T-helper 1 cell (primary cell): ENCODE results near the gene PYROXD2.
A peak's percentile ranks its signal among the peaks of the same experiment; 100 is the strongest.

ENCODE experiments used
- DNase-seq, 5 donors: peaks; one replicate each; pipeline ENCODE4 v3.0.0-alpha.2; 2012 to 2020

Gene PYROXD2

DNA sequence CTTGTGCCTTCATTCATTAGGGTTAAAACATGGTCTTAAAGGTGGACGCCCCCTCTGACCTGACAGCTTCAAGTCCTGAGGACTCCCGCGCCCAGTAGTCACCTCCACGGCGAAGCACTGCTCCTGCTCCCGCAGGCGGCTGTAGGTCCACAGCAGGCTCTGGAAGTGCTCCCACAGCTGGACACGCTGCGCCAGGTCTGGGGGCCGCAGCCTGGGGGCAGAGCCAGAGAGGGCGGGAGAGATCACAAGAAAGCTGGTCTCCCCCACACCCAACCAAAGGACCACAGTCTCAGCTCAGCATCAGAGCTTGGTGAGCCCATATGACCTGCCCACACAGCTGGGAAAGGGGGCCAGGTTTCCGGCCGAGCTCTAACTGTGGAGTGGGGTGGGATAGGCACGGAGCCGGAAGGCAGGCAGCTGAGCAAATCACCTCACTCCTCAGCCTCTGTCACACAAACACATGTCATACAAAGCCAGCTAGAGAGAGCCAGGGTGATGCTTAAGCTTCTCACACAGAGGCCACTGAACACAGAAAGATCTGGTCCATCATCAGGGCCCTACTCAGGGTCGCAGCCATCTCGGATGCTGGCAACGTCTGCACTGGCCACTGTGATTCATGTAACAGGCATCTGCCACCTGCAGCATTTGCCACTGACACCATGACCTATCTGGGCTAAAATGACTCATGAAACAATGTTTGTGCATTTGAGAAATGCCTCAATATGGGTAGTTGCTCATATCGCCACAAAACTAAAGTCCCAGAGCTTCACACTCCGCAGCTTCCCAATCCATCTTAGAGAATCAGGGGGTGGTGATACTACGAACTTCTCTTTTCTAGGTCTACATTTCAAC lies 19.1 kb upstream of the PYROXD2 start:
- no peak for DNase-seq

DNA sequence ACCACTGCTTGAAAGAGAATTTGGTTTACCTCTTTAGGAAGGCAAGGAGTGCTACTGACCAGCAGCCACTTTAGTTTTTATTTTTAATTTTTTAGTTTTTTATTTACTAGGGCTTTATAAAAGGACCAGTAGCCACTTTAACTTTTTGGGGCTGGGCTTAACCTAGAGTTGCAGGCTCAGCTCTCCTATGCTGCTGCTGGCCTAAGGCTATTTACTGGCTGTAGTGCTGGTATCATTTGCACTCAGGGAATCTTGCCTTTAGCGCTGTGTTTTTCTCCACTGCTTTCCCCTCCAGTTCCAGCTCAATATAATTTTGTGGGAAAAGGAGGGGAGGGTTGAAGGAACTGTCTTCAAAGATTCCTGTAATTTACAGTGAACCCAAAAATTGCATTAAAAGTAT lies 18.4 kb upstream of the PYROXD2 start:
- DNase-seq: no peak

DNA sequence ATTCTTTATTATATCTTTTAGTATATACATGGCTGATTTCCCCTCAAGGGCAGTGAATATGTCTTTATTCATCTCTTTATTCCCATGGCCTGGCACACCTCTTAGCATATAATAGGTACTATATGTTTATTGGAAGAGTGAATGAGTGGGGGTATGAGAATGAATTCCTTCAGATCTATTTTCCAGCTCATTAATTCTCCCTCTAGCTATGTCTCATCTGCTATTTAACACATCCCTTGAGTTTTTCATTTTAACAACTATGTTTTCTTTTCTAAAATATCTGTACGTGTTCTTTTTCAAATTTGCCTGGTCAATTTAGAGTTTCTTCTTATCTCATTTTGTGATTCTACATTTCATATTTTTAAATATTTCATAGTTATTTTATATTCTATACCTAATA lies 17.3 kb upstream of the PYROXD2 start:
- no peak for DNase-seq

DNA sequence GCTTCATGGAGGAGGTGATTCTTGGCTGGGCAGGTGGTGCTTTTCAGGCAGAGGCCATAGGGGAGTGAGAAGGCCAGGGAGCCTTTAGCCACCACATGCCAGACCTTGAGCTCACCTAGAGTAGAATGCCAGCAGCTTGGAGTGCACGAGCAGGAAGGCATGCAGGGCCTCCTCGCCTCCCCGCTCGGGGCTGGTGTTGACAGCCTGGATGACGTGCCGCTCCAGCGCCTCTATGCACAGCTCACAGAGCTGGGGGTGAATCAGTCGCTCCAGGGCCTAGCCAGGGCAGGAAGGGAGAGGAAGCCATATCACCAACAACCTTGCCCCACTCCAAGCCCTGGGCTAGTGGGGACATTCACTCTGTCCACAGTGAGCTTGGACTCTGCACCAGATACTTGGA lies 16.0 kb upstream of the PYROXD2 start:
- DNase-seq: no peak

DNA sequence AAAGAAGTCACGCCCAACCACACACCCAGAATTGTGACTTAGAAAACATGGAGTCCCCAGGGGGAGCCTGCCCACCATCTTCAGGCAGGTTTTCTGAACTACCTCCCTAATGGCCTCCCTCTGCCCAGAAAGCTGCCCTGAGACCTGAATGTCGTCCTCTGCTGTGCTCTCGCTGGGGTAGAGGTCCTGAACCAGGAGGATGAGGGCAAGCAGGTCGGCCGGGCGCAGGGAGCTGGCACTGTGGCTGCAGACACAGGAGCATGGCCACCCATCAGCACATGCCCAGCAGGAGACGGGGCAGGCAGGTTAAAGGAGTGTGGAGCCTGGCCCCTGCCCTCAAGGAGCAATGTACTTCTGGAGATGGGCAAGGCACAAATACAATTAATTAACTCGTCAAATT lies 15.4 kb upstream of the PYROXD2 start:
- no peak for DNase-seq

DNA sequence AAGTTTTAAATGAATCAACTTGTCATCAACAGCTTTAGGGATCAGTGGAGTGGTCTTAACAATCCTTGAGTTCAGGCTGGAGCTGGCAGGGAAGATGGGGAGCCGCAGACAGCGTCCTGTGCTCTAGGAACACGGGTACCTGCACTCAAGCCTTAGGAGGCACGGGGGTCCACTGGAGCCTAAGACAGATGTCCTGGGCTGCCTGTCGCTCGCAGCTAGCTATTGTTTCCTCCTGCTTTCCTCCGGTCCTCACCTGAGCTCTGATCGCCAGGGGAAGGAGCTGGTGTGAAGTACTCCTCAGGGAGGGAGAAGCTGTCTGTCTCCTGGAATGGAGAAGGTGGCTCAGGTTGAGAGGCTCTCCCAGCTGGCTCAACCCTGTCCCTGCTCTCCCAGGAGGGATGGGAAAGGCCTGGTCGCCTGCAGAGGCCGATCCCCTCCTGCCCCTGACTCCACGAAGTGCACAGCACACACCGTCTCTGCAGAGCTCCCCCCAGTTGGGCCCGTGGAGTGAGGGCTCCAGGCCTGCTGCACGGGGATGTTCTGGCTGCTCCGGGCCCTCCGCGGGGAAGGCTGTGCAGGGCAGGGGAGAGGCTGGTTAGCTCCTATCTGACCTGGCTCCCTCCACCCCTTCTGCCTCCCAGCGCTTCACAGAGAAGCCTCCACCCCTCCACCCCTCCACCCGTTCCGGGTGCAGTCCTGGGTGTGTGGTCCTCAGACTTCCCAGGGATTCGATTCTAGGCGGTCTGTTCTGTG lies 14.5 kb upstream of the PYROXD2 start:
- no peak for DNase-seq

DNA sequence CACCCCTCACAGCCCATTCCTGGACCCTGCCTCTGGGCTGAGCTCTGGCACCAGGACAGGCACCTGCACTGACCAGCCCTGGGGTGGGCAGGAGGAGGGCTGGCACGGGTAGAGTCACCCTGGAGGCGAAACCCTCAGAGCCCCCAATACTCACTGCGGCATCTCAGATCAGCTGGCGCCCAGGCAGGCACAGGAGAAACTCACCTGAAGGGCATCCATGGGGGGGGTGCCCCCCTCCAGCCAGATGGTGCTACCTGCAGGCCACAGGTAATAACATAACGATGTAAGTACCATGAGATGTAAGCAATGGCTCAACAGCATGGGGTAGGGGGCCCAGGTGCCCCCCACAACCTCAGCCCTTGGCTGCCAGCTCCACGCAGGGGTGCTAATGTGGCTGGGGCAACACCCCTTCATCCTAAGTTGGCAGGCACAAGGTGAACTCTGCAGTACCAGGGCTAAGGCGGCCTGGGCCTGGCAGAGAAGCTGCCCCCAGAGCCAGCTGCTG lies 12.1 kb upstream of the PYROXD2 start:
- DNase-seq: no peak

DNA sequence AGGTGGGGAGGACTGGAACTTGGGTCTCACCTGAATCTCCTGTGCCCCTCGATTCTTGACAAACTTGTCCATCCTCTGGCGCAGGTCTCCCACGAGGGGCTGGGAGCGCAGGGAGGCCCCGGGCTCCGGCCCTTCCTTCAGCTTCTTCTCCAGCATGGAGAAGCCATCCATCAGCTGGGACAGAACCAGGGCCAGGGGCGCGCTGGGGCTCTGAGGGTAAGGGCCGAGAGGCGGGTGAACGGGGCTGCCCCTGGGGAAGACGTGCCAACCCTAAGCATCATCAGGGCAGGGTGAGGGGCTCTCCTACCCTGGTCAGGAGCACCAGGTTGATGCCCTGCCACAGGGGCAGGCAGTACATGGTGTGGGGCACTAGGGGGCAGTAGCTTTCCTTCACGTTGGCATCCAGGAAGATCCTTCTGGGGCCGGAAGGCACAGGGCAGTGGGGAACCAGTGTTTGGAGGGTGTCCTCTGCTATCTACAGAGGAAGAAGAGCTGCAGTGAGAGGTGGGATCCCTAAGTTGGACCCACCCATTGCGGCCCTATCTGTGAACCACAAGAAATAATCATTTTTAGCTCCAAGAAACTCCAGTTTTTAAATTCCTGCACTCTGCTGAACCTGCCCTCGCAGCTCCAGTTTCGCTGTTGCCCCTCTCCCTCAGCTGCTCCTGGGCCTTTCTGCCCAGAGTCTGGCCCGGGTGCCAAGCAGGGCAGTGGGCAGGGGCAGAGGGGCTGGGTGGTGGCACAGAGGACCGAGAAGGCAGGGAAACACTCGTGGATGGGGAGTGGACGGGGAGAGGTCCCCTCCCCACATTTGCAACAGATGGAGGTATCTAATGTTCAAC lies 10.8 kb upstream of the PYROXD2 start:
- DNase-seq: peak in 2 of 5 donors; percentile 11 to 48

DNA sequence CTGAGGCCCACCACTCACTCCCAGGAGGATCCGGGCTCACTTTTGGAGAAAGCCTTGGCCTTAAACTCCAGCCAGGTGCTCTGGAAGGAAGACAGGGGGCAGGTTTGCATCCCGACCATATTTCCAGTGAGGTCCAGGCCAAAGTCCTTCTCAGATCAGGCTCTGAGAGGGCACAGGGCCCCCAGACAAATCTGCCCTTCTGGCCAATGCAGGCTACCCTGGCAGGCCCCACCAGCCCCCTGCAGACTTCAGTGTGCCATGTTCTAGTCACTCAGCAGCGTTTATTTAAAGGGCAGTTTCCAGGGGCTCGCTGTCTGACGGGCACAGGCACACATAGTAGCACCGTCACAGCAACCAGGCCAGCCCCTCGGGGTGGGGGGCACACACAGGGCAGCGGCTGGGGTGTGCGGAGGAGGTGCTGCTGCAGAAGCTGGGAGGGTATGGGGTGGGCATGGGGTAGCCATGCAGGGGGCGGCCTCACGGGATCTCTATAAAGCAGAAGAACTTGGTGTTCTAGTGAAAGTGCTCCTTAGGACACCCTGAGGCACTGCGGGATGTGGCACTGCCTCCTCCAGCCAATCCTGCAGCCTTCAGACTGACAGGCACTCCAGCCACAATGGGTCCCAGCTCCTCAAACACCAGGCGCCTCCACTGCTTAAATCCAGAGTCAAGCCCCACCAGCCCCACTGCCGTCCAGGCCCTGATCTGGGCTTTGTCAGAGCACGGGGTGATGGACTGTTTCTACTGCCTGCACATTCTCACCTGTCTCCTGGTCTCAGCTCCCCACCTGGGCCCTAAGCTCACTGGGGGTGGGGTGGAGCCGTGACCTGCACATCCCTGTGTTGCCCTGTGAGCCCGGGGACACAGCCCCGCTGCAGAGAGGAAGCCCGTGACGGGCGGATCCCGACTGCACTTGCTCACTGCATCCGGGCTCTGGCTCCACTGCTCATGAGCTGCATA lies 9.6 kb upstream of the PYROXD2 start:
- DNase-seq: no peak

DNA sequence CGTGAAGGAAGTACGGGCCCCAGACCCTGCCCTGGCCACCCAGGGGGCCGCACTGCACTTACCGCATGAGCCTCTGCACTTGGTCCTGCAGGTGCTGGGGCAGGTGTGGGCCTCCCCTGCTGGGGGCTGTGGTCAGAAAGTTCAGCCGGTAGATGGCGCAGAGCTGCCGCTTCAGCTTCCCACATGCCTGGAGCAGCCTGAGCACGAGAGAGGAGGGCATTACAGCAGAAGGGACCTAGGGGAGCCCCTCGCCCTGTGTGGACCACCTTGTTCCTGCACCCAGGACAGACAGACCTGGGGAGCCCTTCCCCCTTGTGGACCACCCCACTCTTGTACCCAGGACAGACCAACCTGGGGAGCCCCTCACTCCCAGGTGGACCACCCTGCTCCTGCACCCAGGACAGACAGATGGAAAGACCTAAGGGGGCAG lies 8.7 kb upstream of the PYROXD2 start:
- DNase-seq: no peak

DNA sequence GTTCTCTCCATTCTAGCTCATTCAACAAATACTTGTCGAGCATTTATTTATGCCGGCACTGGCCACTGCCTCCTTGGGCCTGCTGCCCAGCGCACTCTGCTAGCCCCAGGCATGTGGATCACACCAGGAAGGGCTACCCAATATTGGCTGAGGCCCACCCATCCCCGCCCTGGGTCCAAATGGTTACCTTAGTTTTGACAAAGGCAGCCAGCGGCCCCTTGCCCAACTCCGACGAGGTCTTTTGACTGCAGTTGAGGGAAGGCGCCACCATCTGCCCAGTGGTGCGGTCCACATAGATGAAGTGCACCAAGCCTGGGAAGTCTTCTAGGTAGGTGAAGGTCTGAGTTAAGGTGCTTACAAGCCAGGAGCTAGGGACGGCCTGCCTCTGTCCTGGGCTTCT lies 7.2 kb upstream of the PYROXD2 start:
- DNase-seq: no peak

DNA sequence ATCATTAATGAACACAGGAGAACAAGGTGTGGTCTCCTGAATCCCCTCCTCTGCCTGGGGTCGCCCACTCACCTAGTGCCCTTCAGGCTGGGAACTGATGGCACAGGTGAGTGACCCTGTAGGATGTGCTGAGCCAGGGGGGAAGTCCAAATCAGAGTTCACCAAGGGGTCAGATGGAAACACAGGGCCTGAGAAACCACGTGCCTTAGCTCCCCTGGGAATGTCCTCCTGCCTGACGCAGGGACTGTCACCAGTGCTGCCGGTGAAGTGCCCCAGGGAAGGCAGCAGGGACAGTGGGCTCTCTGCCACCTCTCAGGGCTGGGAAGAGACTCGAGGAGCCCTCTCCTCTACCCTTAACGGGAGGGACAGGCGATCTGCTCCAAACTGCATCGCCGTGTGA lies 5.8 kb upstream of the PYROXD2 start:
- DNase-seq: no peak

DNA sequence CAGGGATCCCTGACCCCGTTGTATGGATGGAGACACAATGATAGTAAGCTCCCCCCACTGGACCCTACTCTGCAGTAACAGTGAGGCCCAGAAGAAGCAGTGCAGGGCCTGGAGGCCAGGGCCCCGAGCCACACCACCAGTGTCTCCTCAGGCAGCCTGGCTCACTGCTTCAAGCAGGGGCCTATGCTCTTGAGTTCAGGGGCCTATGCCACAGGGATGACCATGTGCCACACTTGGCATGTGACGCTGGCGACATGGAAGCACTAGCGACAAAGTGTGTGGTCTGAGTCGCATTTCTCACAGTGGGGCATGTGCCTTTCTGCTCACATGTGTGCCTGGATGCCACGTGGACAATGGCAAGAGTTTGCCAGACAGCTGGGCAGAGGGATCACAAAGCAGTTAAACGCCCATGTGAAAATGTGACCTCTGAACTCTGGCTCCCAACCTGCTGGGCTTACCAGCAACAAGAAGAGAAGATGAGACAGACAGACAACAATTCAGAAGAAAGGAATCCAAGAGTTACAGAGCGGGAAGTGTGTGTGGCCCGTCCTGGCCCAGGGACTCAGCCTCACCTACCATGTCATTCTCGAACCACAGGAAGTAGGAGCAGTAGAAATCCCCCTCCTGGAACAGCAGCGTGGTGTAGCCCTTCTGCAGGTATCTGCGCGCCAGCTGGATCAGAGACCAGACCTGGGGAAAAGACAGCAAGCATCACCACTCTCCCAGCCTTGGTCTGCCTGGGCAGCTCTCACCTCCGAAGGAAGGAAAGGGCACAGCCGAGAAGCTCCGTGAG lies 4.7 kb upstream of the PYROXD2 start:
- no peak for DNase-seq

DNA sequence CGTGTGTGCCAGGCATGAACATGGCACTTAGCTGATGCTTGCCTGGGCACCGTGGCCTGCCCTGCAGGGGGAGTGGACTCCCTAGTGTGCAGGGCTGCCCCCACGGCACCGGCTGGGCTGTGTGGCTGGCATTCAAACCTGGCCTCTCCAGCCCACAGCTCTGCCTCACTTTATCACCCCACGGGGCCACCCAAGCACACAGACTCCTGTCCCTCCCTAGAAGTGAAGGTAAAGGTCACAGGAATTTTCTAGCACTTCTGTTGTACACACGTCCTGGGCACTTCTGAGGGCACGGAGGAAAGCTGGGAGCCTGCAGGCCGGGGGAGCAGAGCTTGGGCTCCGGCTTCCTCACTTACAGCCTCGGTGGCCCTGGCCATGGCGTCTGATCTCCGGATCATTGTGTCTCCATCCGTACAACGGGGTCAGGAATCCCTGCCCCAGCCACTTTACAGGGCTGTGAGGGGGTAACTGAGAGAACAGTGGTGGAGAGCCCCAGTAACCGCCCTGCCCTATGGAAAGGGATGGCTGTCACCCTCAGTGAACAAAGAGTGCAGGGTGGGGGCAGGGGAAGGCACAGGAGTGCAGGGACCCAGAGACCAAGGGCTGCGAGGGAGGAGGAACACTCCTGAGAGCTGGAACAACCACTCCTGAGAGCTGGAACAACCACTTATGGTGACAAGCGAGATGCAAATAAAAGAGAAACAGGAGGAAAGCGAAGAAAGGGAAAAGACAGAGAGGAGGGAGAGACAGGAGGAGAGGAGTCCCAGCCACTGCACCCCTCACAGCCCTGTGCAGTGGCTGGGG lies 3.9 kb upstream of the PYROXD2 start:
- DNase-seq: no peak

DNA sequence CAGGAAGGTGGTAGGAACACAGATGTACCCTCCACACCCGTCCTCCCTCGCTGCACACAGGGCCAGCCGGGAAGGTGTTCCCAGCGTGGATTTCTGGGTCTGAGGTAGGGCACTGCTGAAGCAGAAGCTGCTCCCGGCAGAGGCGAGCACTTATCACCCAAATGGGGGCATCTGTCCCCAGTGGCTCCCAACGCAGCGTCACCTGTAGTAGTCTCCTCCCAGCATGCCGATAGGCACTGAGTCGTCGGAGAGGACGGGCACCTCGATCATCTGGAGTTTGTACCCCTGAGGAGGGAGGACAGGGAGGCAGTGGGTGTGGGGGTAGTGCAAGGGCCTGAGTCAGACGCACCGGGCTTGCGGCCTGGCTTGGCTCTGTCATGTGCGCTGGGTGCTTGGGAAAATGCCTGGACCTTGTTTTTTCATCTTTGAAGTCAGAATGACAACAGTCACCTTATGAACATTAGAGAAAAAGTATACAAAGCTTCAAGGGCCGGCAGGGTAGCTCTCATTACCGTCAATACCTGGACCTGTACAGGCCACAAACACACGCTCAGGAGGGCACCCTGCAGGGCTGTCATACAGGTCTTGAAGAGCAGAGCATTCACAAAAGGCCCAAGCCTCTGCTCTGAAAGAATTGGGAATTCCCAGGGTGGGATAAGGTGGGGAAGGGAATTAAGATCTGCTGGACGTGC lies 3.1 kb upstream of the PYROXD2 start:
- DNase-seq: no peak

DNA sequence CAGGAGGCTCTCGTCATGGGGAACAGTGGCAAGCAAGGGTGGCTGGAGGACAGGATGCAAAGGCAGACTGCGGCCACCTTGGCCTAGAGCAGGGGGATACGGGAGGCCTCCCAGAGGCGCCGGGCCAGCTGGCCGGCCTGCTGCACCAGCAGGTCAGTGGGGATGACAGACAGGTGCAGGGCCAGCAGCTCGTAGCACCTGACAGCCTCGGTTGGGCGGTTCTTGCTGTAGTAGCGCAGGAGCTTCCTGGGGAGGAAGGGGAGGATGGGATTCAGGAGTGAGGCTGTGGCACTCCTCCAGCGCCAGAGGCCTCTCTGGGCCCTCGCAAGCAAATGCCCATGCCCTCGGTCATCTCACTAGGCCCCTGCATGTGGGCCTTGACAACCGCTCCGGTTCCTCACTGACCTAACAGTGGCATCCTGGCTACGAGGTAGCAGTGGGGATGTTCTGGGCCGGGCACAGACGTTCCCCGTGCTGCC lies 2.5 kb upstream of the PYROXD2 start:
- DNase-seq: no peak

DNA sequence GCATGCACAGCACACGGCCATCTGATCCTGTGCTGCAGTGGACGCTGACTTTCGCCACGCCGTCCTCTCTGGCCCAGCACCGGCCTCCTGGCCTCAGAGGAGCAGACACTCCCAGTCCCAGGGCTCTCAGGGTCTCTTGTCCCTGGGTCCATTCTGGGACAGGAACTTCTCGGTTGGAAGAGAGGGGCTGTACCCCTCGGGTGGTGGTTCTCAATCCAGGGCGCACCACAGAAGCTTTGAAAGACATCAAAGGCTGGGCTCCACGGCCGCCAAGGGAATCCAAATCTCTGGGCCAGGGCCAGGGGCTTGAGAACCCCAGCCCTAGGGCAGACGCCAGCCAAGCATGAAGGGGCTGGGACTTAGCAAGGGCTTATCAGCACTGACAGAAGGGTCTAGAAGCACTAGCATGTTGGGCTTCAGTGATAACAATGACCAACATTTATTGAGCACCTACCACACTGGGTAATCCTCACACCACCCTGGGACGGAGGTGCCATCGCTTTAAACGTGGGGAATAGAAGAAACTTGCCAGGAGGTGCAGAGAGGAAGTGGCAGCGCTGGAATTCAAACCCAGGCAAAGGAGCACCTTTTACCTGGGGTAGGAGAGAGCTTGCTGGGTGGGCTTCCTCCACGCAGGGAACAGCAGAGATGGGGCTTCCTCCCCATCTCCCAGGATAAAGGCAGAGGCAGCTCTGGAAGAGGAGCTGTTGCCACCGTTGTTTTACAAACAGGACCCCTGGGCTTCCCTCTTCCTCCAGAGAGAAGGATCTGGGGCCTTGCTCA lies 1.8 kb upstream of the PYROXD2 start:
- DNase-seq: no peak

DNA sequence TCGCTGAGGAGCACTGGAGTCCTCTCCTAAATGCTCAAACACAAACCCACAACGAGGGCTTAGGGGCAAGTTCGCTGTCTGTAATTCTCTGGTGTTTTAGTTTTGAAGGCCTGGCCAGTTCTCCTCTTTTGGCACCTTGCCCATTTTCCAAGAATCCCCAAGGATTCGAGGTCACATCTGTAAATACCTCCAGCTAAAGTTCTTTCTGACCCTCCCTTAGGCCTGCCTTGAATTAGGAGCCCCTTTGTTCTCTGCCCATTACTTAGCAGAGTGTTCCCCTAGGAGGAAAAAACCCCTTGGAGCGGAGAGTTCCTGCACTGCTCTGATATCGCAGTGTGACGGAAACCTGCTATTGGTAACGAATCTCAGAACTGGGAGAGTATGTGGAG lies 743 bp upstream of the PYROXD2 start:
- no peak for DNase-seq

DNA sequence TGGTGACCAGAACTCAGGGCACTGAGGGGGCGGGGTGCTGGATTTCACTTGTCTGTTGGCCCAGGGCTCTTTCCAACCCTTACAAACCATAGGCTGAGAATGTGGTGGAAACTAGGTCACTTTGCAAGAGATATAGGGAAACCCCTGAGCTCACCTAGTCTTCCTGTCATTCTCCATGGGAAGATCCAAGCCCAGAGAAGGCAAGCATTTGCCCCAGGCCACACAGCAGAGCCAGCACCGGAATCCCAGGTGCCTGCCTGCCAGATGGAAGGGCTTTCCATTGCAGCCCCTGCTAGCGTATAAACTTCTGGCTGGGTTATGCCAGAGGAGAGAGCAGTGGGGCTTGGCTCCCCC lies 427 bp downstream of the PYROXD2 start:
- no peak for DNase-seq
